Activated CD4-positive, alpha-beta T cell treated with anti-CD3 and anti-CD28 coated beads for 36 hours (primary cell): ENCODE data around the gene CLDN6. TPM values are rescaled to one million over a fixed set of nuclear protein-coding genes. Genes with fewer than 3 reads are reported as not detected.

Experiments used
- ATAC-seq: fragments of 200-7000 bp; cut with Tn5 transposase; one replicate; pipeline ENCODE4 v1.10.0; 2021; ENCODE audit warnings: mild to moderate bottlenecking, moderate library complexity
- CTCF ChIA-PET: fragments of 350-600 bp; sonication (Branson Sonifier 250); formaldehyde crosslinking; loops from one replicate; lab custom pipeline; 2021; ENCODE audit warnings: antibody characterized with exemption; lab: Charles Lee
- POLR2A ChIA-PET: fragments of 350-600 bp; sonication (Branson Sonifier 250); formaldehyde crosslinking; loops from one replicate; lab custom pipeline; 2021; ENCODE audit warnings: antibody characterized with exemption, inconsistent platforms; lab: Charles Lee
- DNase-seq: peaks from one replicate; pipeline ENCODE4 v3.0.0-alpha.2; 2020
- H3K27ac Mint-ChIP-seq: one replicate; pipeline ENCODE4 v1.8.0; 2021; ENCODE audit warnings: mixed read lengths
- H3K27me3 Mint-ChIP-seq: one replicate; pipeline ENCODE4 v1.8.0; 2021; ENCODE audit warnings: mixed read lengths
- H3K36me3 Mint-ChIP-seq: one replicate; pipeline ENCODE4 v1.8.0; 2021; ENCODE audit warnings: low read depth, mixed read lengths
- H3K4me1 Mint-ChIP-seq: one replicate; pipeline ENCODE4 v1.8.0; 2021; ENCODE audit warnings: mixed read lengths
- H3K4me3 Mint-ChIP-seq: one replicate; pipeline ENCODE4 v1.8.0; 2021; ENCODE audit warnings: mild to moderate bottlenecking, moderate library complexity, mixed read lengths
- H3K9me3 Mint-ChIP-seq: one replicate; pipeline ENCODE4 v1.8.0; 2021; ENCODE audit warnings: low read depth, mixed read lengths
- intact Hi-C, 2 experiments: fragments of 100-400 bp; cut with DNase I in 1 of 2; cut with micrococcal nuclease in 1 of 2; formaldehyde crosslinking; loops; one replicate each; pipeline versions ENCODE4 v1.14.2 to v1.15.1; 2022 to 2024; cut with DNase I, micrococcal nuclease
- total RNA-seq, 2 experiments: library from RNA; stranded (reverse); gene quantifications; one replicate each; pipeline ENCODE4 v1.2.3, GENCODE V29; 2021

CLDN6 gene
- total RNA-seq, 2 experiments from 2014 or later, result not detected

DNA sequence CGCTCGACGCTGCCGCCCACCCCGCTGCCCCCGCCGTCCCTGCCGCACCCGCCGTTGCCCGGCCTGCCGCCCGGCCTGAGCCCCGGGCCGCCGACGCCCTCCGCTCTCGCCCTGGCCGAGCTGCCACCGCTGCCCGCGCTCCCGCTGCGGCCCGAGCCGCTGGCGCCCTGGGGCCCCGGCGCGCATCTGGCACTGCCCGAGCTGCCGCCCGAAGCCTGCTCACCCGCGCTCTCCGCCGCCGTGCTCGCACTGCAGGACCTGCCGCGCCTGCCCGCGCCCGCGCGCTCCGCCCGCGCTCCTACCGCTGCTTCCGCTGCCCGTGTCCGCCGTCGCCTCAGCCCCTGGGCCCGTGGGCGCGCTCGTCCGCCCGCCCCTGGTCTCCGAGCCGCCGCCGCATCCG is 13.7 kb downstream of the CLDN6 start:
- Mint-ChIP-seq H3K9me3 (no peaks in the 10 kb centered on the region), H3K4me3 (no peak overlapping the region), H3K36me3 (no peaks in the 10 kb centered on the region), H3K4me1 (peaks cover 23% of the 10 kb centered on the region), H3K27me3 (peaks cover 6% of the 10 kb centered on the region), H3K27ac (no peak overlapping the region)
- POLR2A ChIA-PET, result interaction anchor here (0.7 to 1.2 kb wide), 6 partner anchors 16 to 463 kb away, joined by 3 to 5 read pairs (median 4); partner anchors contain the start of genes FLYWCH2 and TNFRSF12A
- intact Hi-C loops, result loop anchor here (1.0 to 2.0 kb wide), 4 partner anchors 16 to 35 kb away; partner anchors contain the start of genes TNFRSF12A (in 2 of the 2) and PAQR4 (in 1 of the 2)
- CTCF ChIA-PET, result interaction anchor here (0.6 to 9.6 kb wide), 14 partner anchors 16 to 712 kb away, joined by 3 to 130 read pairs (median 4); partner anchors contain the start of genes HCFC1R1, KREMEN2, THOC6 and TNFRSF12A
- ATAC-seq (peak; percentile 10), DNase-seq (peak; percentile 55)

DNA sequence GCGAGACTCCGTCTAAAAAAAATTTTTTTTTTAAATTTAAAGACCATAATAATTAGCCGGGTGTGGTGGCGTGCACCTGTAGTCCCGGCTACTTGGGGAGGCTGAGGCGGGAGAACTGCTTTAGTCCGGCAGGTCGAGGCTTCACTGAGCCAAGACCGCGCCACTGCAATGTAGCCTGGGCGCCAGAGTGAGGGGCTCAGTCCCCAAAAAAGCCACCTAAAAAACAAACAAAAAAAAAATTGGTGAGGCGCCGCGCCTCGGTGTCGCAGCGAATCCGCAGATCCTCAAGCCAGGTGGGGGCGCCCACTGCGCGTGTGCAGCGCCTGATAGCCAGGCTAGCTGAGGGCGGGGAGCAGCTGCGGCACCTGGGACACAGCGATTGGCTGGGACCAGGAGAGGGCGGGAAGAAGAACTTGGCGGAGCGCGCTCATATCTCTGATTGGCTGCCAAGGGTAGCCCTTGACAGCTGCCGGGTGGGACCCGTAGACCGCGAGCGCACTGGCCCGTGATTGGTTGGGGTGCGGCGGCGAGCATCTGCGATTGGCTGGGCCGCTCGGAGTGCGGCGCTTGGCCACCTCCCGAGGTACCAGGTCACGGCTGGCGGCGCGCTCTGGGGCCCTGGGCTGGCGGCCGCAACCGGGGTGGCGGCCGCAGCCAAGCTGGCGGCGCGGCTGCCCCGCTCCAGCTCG is 14.3 kb downstream of the CLDN6 start:
- intact Hi-C loops, result loop anchor here (1.0 to 2.0 kb wide), 8 partner anchors 17 to 147 kb away; partner anchors contain the start of genes TNFRSF12A (in 2 of the 2), PAQR4 (in 1 of the 2) and THOC6 (in 1 of the 2)
- ATAC-seq, result peak; percentile 100
- DNase-seq, result peak; percentile 99
- Mint-ChIP-seq H3K4me3 (peak overlapping the region; percentile 32), H3K36me3 (no peaks in the 10 kb centered on the region), H3K27ac (no peak overlapping the region), H3K9me3 (no peaks in the 10 kb centered on the region), H3K27me3 (peaks cover 6% of the 10 kb centered on the region), H3K4me1 (peaks cover 23% of the 10 kb centered on the region)
- ChIA-PET POLR2A (interaction anchor here (0.7 to 1.2 kb wide), 6 partner anchors 16 to 464 kb away, joined by 3 to 5 read pairs (median 4); partner anchors contain the start of genes FLYWCH2 and TNFRSF12A), CTCF (interaction anchor here (0.6 to 9.6 kb wide), 15 partner anchors 17 to 713 kb away, joined by 3 to 130 read pairs (median 3); partner anchors contain the start of genes HCFC1R1, KREMEN2, THOC6 and TNFRSF12A)

DNA sequence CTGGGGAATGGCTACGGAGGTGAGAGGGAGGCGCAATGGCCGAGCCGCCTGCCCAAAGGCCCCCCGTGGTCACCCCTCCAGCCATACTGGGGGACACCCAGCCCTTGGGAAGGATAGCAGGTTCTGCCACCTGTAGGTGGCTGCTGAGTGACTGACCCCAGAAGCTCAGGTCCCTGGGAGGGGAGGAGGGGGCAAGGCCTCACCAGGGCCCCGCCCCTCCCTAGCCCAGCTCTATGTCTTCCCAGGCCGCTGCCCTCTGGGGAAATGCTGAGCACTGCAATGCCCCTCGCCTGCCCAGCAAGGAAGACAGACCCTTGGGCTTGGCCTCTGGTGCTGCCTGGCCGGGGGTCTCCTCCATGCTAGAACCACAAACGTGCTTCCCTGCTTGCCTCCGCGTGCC is 16.7 kb downstream of the CLDN6 start:
- ATAC-seq (no peak), DNase-seq (no peak)
- Mint-ChIP-seq H3K4me3 (no peak overlapping the region), H3K36me3 (no peaks in the 10 kb centered on the region), H3K9me3 (no peaks in the 10 kb centered on the region), H3K4me1 (no peaks in the 10 kb centered on the region), H3K27me3 (no peaks in the 10 kb centered on the region), H3K27ac (no peak overlapping the region)
- intact Hi-C loops, result no loop called here
- ChIA-PET CTCF (interaction anchor here (1.1 to 9.6 kb wide), 2 partner anchors 17 to 30 kb away, joined by 3 to 130 read pairs; no protein-coding TSS in a partner anchor), POLR2A (no interaction called here)

DNA sequence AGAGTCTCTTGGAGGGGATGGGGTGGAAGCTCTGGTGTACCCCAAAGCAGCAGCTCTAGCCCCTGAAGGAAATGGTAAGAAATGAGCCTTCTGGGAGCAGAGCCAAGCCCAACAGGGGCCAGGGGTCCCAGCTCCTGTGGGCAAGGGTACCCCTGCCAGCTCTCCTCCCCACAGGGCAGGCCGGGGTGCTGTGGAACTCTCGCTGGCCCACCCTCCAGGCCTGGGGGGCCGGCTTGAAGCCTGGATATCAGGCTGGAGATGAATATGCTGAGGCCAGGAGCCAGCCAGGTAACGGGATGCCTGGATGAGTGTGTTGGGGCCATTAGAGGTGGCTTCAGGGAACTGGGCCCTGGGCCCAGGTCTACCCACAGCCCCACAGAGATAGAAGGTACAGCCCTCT is 17.4 kb downstream of the CLDN6 start:
- no peaks in the 10 kb centered on the region for H3K4me1 Mint-ChIP-seq
- intact Hi-C loops, result no loop called here
- no peak overlapping the region for H3K4me3 Mint-ChIP-seq
- H3K36me3 Mint-ChIP-seq, result no peaks in the 10 kb centered on the region
- H3K27me3 Mint-ChIP-seq, result no peaks in the 10 kb centered on the region
- no peak for ATAC-seq
- ChIA-PET POLR2A (no interaction called here), CTCF (interaction anchor here (1.1 to 9.6 kb wide), 2 partner anchors 18 to 31 kb away, joined by 3 to 130 read pairs; no protein-coding TSS in a partner anchor)
- DNase-seq, result no peak
- no peaks in the 10 kb centered on the region for H3K9me3 Mint-ChIP-seq
- no peak overlapping the region for H3K27ac Mint-ChIP-seq

DNA sequence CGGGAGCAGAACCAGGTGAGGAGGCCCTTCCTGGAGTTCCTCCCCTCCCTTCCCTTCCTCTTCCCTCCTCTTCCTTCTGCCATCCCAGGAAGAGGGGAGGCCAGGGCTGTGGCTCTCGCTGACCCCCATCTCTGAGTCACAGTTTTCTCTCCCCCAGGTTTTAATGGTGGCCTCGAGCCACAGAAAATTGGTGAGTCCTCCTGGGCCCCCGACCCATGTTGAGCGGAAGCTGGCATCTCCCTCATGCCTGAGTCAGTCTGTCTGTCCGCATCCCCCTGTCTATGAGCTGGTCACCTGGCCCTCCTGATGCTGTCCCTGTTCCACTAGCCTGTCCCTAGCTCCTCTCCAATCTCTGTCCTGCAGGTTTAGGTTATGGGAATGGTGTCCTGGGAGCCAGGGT is 18.1 kb downstream of the CLDN6 start:
- Mint-ChIP-seq H3K27me3 (no peaks in the 10 kb centered on the region), H3K9me3 (no peaks in the 10 kb centered on the region), H3K4me1 (no peaks in the 10 kb centered on the region), H3K36me3 (no peaks in the 10 kb centered on the region), H3K4me3 (no peak overlapping the region), H3K27ac (no peak overlapping the region)
- intact Hi-C loops, result no loop called here
- ATAC-seq (no peak), DNase-seq (no peak)
- CTCF ChIA-PET, result interaction anchor here (9.6 kb wide), 1 partner anchor 32 kb away, joined by 130 read pairs; no protein-coding TSS in a partner anchor
- POLR2A ChIA-PET, result no interaction called here

DNA sequence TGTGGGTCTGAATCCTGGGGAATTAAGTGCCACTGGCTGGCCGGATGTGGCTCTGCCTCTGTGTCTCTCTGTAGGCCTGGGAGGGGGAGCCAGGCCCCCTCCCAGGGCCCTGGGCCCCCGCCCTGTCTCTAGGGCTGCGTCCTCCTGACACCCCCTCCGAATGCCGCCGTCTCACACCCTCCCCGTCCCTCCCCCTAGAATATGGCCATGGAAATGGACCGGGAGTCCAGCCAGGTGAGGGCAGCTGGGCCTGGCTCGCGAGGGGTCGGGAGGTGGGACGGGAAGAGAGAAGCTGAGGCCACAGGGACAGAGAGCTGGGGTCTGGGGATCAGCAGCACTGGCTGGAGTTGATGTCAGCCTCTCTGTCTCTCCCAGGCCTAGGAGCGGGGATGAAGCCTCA is 21.7 kb downstream of the CLDN6 start:
- ATAC-seq, result no peak
- Mint-ChIP-seq H3K27ac (no peak overlapping the region), H3K9me3 (no peaks in the 10 kb centered on the region), H3K36me3 (no peaks in the 10 kb centered on the region), H3K4me1 (no peaks in the 10 kb centered on the region), H3K4me3 (no peak overlapping the region), H3K27me3 (no peaks in the 10 kb centered on the region)
- intact Hi-C loops, result no loop called here
- POLR2A ChIA-PET, result interaction anchor here (0.7 kb wide), 1 partner anchor 1010 kb away, joined by 4 read pairs; no protein-coding TSS in a partner anchor
- CTCF ChIA-PET, result no interaction called here
- no peak for DNase-seq

DNA sequence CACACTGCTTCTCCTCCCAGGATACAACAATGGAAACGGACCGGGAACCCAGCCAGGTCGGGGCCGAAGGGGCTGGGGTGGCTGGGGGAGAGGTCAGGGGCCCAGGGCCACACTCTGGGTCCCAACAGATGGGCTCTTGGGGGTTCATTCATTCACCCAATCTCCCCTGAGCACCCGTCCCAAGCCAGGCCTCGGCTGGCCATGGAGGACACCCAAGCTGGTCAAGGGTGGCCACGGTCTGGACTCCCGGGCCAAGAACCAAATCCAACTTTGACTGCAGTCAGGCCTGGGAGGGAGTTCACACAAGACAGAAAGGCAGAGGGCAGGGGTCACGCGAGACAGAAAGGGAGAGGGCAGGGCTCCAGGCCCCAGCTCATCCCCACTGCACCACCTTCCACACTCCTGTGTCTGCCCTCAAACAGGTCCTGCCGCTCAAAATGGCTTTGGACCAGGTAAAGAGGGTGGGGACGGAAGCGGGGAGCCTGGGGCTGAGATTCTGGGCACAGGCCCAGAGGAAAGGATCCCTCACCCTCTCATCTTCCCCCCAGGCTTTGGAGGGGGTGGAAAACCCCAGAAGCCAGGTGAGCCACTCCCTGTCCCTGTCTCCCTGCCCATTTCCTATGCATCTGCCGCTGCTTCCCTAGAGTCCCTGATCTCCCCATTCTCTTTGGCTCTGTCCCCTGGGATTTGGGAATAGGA is 25.5 kb downstream of the CLDN6 start:
- no peak overlapping the region for H3K27ac Mint-ChIP-seq
- no peaks in the 10 kb centered on the region for H3K27me3 Mint-ChIP-seq
- POLR2A ChIA-PET, result no interaction called here
- no peaks in the 10 kb centered on the region for H3K4me1 Mint-ChIP-seq
- no peak for ATAC-seq
- no peaks in the 10 kb centered on the region for H3K36me3 Mint-ChIP-seq
- no peak for DNase-seq
- CTCF ChIA-PET, result no interaction called here
- no peaks in the 10 kb centered on the region for H3K9me3 Mint-ChIP-seq
- intact Hi-C loops, result no loop called here
- no peak overlapping the region for H3K4me3 Mint-ChIP-seq

DNA sequence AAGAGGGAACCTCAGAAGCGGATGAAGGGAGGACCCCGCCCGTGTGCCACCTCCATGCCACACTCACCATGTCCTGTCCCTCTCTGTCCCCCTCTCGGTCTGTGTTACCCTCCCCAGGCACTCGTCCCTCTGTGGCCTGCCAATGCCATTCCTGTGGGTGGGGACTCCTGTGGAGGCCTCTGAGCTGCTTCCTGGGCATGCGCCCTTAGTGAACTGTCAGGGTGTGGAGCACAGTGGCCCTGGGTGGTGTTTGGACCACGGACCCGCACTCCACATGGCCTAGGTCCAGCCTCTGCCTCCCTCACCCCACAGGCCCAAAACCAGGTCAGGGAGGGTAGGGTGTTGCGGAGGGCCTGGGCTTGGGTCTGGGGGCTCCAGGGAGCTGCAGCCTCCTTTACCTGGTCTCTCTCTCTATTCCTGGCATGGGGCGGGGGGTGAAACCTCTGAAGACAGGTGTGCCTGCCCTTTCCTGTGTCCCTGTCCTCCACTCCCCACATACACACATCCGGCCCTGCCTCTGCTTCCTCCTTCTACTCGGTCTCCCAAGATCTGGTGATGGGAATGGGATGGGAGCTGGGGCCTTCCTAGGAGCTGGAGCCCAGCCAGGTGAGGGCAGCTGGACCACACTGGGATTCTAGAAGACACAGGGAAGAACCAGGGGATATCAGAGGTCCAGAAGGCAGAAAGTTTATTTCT is 26.3 kb downstream of the CLDN6 start:
- no peaks in the 10 kb centered on the region for H3K27me3 Mint-ChIP-seq
- H3K36me3 Mint-ChIP-seq, result no peaks in the 10 kb centered on the region
- no peak for ATAC-seq
- intact Hi-C loops, result no loop called here
- H3K4me1 Mint-ChIP-seq, result no peaks in the 10 kb centered on the region
- H3K27ac Mint-ChIP-seq, result no peak overlapping the region
- CTCF ChIA-PET, result no interaction called here
- no peaks in the 10 kb centered on the region for H3K9me3 Mint-ChIP-seq
- POLR2A ChIA-PET, result no interaction called here
- DNase-seq, result no peak
- H3K4me3 Mint-ChIP-seq, result no peak overlapping the region

DNA sequence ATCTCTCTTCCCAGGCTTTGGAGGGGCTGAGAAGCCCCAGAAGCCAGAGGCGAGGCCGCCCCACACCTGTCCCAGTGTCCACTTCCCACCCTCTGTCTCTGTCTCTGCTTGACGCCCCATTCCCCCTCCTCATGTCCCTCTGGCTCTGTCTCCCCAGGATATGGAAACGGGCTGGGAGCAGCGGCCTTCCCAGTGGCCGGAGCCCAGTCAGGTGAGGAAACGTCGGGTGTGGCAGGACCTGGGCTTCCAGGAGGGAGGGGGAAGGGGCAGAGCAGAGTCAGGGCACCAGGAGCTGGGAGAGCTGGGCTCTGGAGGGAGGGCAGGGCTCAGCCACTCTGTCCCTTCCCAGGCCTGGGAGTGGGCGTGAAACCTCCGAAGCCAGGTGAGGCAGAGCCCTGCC is 27.1 kb downstream of the CLDN6 start:
- DNase-seq (no peak), ATAC-seq (no peak)
- H3K9me3 Mint-ChIP-seq, result no peaks in the 10 kb centered on the region
- no peak overlapping the region for H3K27ac Mint-ChIP-seq
- intact Hi-C loops, result no loop called here
- no peaks in the 10 kb centered on the region for H3K36me3 Mint-ChIP-seq
- ChIA-PET CTCF (no interaction called here), POLR2A (no interaction called here)
- no peaks in the 10 kb centered on the region for H3K4me1 Mint-ChIP-seq
- no peaks in the 10 kb centered on the region for H3K27me3 Mint-ChIP-seq
- no peak overlapping the region for H3K4me3 Mint-ChIP-seq

DNA sequence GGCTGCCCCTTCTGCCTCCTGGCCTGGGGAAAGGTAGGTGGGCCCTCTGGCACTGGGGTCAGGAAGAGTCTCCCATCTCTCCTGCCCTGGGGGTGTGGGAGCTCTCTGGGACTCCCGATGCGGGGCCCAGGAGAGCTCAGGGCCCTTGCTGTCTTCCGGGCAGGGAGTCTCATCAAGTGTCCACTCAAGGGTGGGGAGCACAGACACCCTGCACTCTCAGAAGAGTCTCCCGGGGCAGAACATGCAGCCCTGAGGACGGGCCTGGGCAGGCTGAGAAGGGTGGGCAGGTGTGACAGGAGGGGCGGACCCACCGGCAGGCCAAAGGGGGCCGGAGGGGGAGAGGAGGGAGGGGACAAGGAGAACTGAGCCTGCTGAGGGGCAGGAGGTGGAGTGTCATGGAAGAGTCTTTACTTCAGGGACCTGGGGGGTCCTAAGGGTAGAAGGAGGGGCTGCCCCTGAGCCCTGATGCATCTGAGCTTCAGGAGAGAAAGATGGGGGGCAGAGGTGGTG is 29.3 kb downstream of the CLDN6 start:
- DNase-seq (no peak), ATAC-seq (no peak)
- Mint-ChIP-seq H3K4me3 (no peak overlapping the region), H3K27me3 (no peaks in the 10 kb centered on the region), H3K9me3 (no peaks in the 10 kb centered on the region), H3K4me1 (peaks cover 4% of the 10 kb centered on the region), H3K27ac (no peak overlapping the region), H3K36me3 (no peaks in the 10 kb centered on the region)
- intact Hi-C loops, result no loop called here
- ChIA-PET CTCF (interaction anchor here (0.5 kb wide), 1 partner anchor 106 kb away, joined by 3 read pairs; the partner anchor contains the start of gene FLYWCH2), POLR2A (no interaction called here)

DNA sequence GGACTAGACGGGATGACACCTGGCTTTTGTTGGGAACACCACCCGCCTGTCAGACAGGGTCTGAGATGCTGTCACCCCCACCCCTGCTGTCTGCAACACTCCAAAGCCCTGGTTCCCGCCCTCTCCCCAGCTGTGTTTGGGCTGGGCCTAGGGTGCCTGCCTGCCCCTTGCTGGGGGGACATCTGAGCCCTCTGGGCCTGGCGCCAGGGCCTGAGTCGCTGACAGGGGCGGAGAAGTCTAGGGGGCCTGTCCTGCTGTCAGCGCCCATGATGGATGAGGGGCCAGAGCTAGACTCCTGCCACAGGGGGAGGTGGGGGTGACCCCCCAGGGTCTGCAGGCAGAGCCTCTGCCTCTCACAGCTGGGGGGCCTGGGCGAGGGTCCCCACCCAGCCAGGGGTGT is 30.1 kb downstream of the CLDN6 start:
- DNase-seq (no peak), ATAC-seq (no peak)
- CTCF ChIA-PET, result interaction anchor here (0.5 to 0.6 kb wide), 2 partner anchors 37 to 105 kb away, joined by 3 read pairs; partner anchors contain the start of gene FLYWCH2
- Mint-ChIP-seq H3K9me3 (no peaks in the 10 kb centered on the region), H3K36me3 (no peaks in the 10 kb centered on the region), H3K27me3 (no peaks in the 10 kb centered on the region), H3K27ac (no peak overlapping the region), H3K4me1 (peaks cover 4% of the 10 kb centered on the region), H3K4me3 (no peak overlapping the region)
- intact Hi-C loops, result no loop called here
- POLR2A ChIA-PET, result interaction anchor here (0.6 kb wide), 1 partner anchor 15 kb away, joined by 3 read pairs; no protein-coding TSS in a partner anchor
